ENCODE measurements around the gene TMEM131. TPM values are rescaled to one million over a fixed set of nuclear protein-coding genes. Genes with fewer than 3 reads are reported as not detected.

TMEM131 gene
- total RNA-seq, 4 donors from 2014 or later: 32.8 to 54.8 (median 41.2) TPM

GRCh38 chr2:97757062-97757461, 238.7 kb downstream of the TMEM131 start:
- DNase-seq (ENCODE audit: low spot score in 2 of 2): no peak
- 95% methylated on average over 18 of the region's 18 CpGs for WGBS, 2 donors
- no peak for TF ChIP-seq CTCF (IDR thresholded peaks at IDR 0.05)
- TF ChIP-seq POLR2A (IDR thresholded peaks at IDR 0.05): no peak

GRCh38 chr2:97755491-97755890, 240.3 kb downstream of the TMEM131 start:
- intact Hi-C loops (cut with DNase I; ENCODE audit: low total_unique reads): no loop called here
- WGBS, 2 donors: 96 to 100% methylated on average over 2 of the region's 2 CpGs
- no peak for TF ChIP-seq CTCF (IDR thresholded peaks at IDR 0.05)
- no peak for TF ChIP-seq POLR2A (IDR thresholded peaks at IDR 0.05)

More at GRCh38 chr2:97757062-97757461, 238.7 kb downstream of the TMEM131 start:
- intact Hi-C loops (cut with DNase I; ENCODE audit: low total_unique reads): no loop called here
- no peak overlapping the region for H3K4me3 ChIP-seq (ENCODE audit: low read depth, poor library complexity, severe bottlenecking)

GRCh38 chr2:97754690-97755346, 240.9 kb downstream of the TMEM131 start:
- no peak for TF ChIP-seq CTCF (IDR thresholded peaks at IDR 0.05)
- TF ChIP-seq POLR2A (IDR thresholded peaks at IDR 0.05): no peak
- DNase-seq (ENCODE audit: low spot score in 2 of 2): no peak
- no peak overlapping the region for H3K4me3 ChIP-seq (ENCODE audit: low read depth, poor library complexity, severe bottlenecking)
- intact Hi-C loops (cut with DNase I; ENCODE audit: low total_unique reads): no loop called here
- 55 to 58% methylated on average over 12 of the region's 12 CpGs for WGBS, 2 donors

More at GRCh38 chr2:97755491-97755890, 240.3 kb downstream of the TMEM131 start:
- DNase-seq (ENCODE audit: low spot score in 2 of 2): no peak
- no peak overlapping the region for H3K4me3 ChIP-seq (ENCODE audit: low read depth, poor library complexity, severe bottlenecking)

- intact Hi-C loops (cut with DNase I; ENCODE audit: low total_unique reads): no loop called here
- H3K4me3 ChIP-seq (ENCODE audit: low read depth, poor library complexity, severe bottlenecking): no peak overlapping the region
- TF ChIP-seq CTCF (IDR thresholded peaks at IDR 0.05): no peak
- TF ChIP-seq POLR2A (IDR thresholded peaks at IDR 0.05): no peak
- DNase-seq (ENCODE audit: low spot score in 2 of 2): no peak
- 95 to 97% methylated on average over 3 of the region's 3 CpGs for WGBS, 2 donors
Measured at GRCh38 chr2:97752342-97753334, 243.1 kb downstream of the TMEM131 start.

- H3K4me3 ChIP-seq (ENCODE audit: low read depth, poor library complexity, severe bottlenecking): no peak overlapping the region
- DNase-seq (ENCODE audit: low spot score in 2 of 2): no peak
- 54 to 58% methylated on average over 3 of the region's 3 CpGs for WGBS, 2 donors
- TF ChIP-seq CTCF (IDR thresholded peaks at IDR 0.05): no peak
- no peak for TF ChIP-seq POLR2A (IDR thresholded peaks at IDR 0.05)
- intact Hi-C loops (cut with DNase I; ENCODE audit: low total_unique reads): no loop called here
Measured at GRCh38 chr2:97751752-97752151, 244.0 kb downstream of the TMEM131 start.

Data from lower leg skin (tissue), 4 donors.